Measurements from ENCODE around the gene TMEM156.

DNA sequence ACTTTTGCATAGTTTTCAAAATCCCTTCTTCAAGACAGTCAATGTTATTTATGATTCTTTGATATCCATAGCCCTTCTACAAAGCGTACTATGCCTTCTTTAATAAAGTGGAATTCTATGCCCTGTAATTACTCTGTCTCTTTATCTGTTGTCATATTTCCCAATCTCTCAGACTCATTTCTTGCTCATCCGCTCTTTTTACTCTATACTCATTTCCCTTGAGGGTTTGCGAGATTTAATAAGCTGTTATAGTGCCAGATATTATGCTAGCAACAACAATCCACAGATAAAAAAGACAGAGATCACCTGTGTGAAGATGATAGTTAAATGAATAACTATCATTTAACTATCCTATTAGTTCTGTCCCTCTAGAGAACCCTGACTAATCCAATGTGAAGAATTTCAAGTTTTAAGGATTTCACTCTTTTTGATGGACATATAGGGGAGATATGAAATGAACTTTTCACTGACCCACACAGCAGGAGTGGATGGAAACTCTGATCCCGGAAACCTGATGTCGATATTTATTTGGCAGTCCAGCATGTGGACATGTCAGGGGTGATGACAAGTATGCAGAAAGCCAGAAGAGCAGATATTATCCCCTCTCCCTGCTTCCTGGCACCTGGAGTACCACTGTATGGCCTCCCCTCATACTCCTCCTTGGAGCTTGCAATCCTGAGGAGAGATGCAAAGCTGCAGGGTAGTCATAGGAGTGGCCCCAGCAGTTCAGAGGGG is 49.7 kb downstream of the TMEM156 start:
- TF ChIP-seq, protein P1, sequence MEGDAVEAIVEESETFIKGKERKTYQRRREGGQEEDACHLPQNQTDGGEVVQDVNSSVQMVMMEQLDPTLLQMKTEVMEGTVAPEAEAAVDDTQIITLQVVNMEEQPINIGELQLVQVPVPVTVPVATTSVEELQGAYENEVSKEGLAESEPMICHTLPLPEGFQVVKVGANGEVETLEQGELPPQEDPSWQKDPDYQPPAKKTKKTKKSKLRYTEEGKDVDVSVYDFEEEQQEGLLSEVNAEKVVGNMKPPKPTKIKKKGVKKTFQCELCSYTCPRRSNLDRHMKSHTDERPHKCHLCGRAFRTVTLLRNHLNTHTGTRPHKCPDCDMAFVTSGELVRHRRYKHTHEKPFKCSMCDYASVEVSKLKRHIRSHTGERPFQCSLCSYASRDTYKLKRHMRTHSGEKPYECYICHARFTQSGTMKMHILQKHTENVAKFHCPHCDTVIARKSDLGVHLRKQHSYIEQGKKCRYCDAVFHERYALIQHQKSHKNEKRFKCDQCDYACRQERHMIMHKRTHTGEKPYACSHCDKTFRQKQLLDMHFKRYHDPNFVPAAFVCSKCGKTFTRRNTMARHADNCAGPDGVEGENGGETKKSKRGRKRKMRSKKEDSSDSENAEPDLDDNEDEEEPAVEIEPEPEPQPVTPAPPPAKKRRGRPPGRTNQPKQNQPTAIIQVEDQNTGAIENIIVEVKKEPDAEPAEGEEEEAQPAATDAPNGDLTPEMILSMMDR (IDR thresholded peaks at IDR 0.05): no peak
- no peak for TF ChIP-seq POLR2AphosphoS5 (IDR thresholded peaks at IDR 0.05)
- TF ChIP-seq POLR2A (IDR thresholded peaks at IDR 0.05): no peak

Measured in upper lobe of left lung (tissue), 4 donors.